PFSK-1 (cell line): ENCODE results near the gene ALDH16A1.

Experiments used
- POLR2AphosphoS5 ChIP-seq: IDR thresholded peaks from 2 replicates; pipeline ENCODE4 v1.6.1; 2012; ENCODE audit warnings: low read depth, mild to moderate bottlenecking, control low read depth, low read length, moderate library complexity
- TAF1 ChIP-seq: IDR thresholded peaks from 2 replicates; pipeline ENCODE4 v1.6.1; 2012; ENCODE audit warnings: low read length, control low read depth, borderline replicate concordance; ENCODE audit not compliant: insufficient read depth

GRCh38 chr19:49431330-49431749, 21.7 kb upstream of the ALDH16A1 start:
- TF ChIP-seq TAF1 (no peak), POLR2AphosphoS5 (no peak)
